H1 (cell line): ENCODE data around the gene LEFTY2. TPM values are rescaled to one million over a fixed set of nuclear protein-coding genes. Genes with fewer than 3 reads are reported as not detected.

Experiments
- CTCF ChIA-PET: fragments of 300-600 bp; sonication (Branson Sonifier 250); formaldehyde crosslinking; loops from one replicate; lab custom pipeline; 2021; ENCODE audit not compliant: partially characterized antibody; lab: Charles Lee
- POLR2A ChIA-PET: fragments of 300-600 bp; sonication (Branson Sonifier 250); formaldehyde crosslinking; loops from one replicate; lab custom pipeline; 2021; ENCODE audit warnings: inconsistent platforms; ENCODE audit not compliant: partially characterized antibody; lab: Charles Lee
- DNase-seq, 2 experiments: peaks; one replicate each; pipeline versions ENCODE4 v3.0.0 to v3.0.0-alpha.2; 2010 to 2022; ENCODE audit warnings: low spot score in 2 of 2, low read depth in 1 of 2, mixed read lengths in 1 of 2
- FAIRE-seq: peaks from 2 replicates; lab custom pipeline; 2011; peaks lifted over from hg19 to GRCh38; lab: Jason Lieb, UNC
- H2AFZ ChIP-seq: 2 replicates; pipeline ENCODE4 v1.8.1; 2012; ENCODE audit warnings: low read length, inconsistent platforms
- H2AK5ac ChIP-seq: 2 replicates; pipeline ENCODE4 v1.6.1; 2013; ENCODE audit warnings: low read depth, low read length
- H2BK120ac ChIP-seq: replicated peaks from 2 replicates; pipeline ENCODE3; 2013; ENCODE audit warnings: low read depth, low read length, inconsistent platforms
- H2BK12ac ChIP-seq: 2 replicates; pipeline ENCODE4 v1.6.1; 2013; ENCODE audit warnings: low read depth, low read length
- H2BK15ac ChIP-seq: 2 replicates; pipeline ENCODE4 v1.6.1; 2013; ENCODE audit warnings: low read length
- H2BK20ac ChIP-seq: 2 replicates; pipeline ENCODE4 v1.6.1; 2013; ENCODE audit warnings: low read length
- H2BK5ac ChIP-seq: 2 replicates; pipeline ENCODE4 v1.6.1; 2013; ENCODE audit warnings: low read depth, low read length
- H3K14ac ChIP-seq: 2 replicates; pipeline ENCODE4 v1.6.1; 2013; ENCODE audit warnings: inconsistent platforms; ENCODE audit not compliant: insufficient read length
- H3K18ac ChIP-seq: 2 replicates; pipeline ENCODE4 v1.6.1; 2013; ENCODE audit warnings: low read length; ENCODE audit errors: extremely low read depth
- H3K23ac ChIP-seq: 2 replicates; pipeline ENCODE4 v1.6.1; 2013; ENCODE audit warnings: inconsistent platforms; ENCODE audit not compliant: insufficient read length
- H3K23me2 ChIP-seq: 2 replicates; pipeline ENCODE4 v1.6.1; 2013; ENCODE audit warnings: low read depth, low read length
- H3K27ac ChIP-seq: 2 replicates; pipeline ENCODE4 v1.6.1; 2011; ENCODE audit warnings: low read depth, low read length, inconsistent platforms
- H3K27me3 ChIP-seq, 4 experiments: replicated peaks in 1 of 4; 1 replicate in 1 of 4; 2 replicates in 3 of 4; pipeline versions ENCODE4 v1.6.1 to v1.8.1; 2011 to 2013; ENCODE audit warnings: low read length in 3 of 4, mild to moderate bottlenecking in 3 of 4, inconsistent platforms in 2 of 4, mixed read lengths in 2 of 4, moderate library complexity in 1 of 4; ENCODE audit not compliant: control insufficient read depth in 3 of 4, insufficient read depth in 3 of 4; ENCODE audit errors: extremely low read depth in 1 of 4
- H3K36me3 ChIP-seq, 4 experiments: 2 replicates each; pipeline versions ENCODE4 v1.6.1 to v1.8.1; 2011 to 2013; ENCODE audit warnings: mild to moderate bottlenecking in 4 of 4, low read length in 3 of 4, moderate library complexity in 2 of 4, control low read depth in 1 of 4, inconsistent platforms in 1 of 4; ENCODE audit not compliant: insufficient read depth in 4 of 4, control insufficient read depth in 2 of 4
- H3K4ac ChIP-seq: replicated peaks from 2 replicates; pipeline ENCODE3; 2013; ENCODE audit warnings: low read length, low read depth, mixed read lengths, inconsistent platforms; ENCODE audit not compliant: insufficient read length
- H3K4me1 ChIP-seq, 4 experiments: replicated peaks in 1 of 4; 1 replicate in 1 of 4; 2 replicates in 3 of 4; pipeline versions ENCODE4 v1.6.1 to v1.8.1; 2011 to 2013; ENCODE audit warnings: low read length in 3 of 4, inconsistent platforms in 2 of 4, mixed read lengths in 1 of 4; ENCODE audit not compliant: insufficient read depth in 4 of 4, control insufficient read depth in 3 of 4
- H3K4me2 ChIP-seq, 2 experiments: 2 replicates each; pipeline versions ENCODE4 v1.6.1 to v1.8.1; 2011 to 2013; ENCODE audit warnings: low read depth in 2 of 2, low read length in 2 of 2, control low read depth in 1 of 2, inconsistent platforms in 1 of 2, mild to moderate bottlenecking in 1 of 2; ENCODE audit not compliant: insufficient read depth in 1 of 2
- H3K4me3 ChIP-seq, 4 experiments: fragments of 200-600, 300-600 bp in 1 of 4; sonication (generic), shearing (Covaris generic), sonication (Bioruptor Twin) in 1 of 4; 2 replicates each; pipeline versions ENCODE4 v1.5.1 to v1.8.1; 2011 to 2016; ENCODE audit warnings: low read length in 4 of 4, low read depth in 3 of 4, control low read depth in 2 of 4, inconsistent platforms in 2 of 4, mild to moderate bottlenecking in 2 of 4, mixed read lengths in 1 of 4, moderate library complexity in 1 of 4; ENCODE audit not compliant: insufficient read depth in 2 of 4; ENCODE audit errors: extremely low read depth in 1 of 4
- H3K56ac ChIP-seq: replicated peaks from 2 replicates; pipeline ENCODE3; 2013; ENCODE audit warnings: low read depth, mild to moderate bottlenecking, mixed read lengths, low read length, inconsistent platforms; ENCODE audit not compliant: insufficient read length
- H3K79me1 ChIP-seq: 2 replicates; pipeline ENCODE4 v1.6.1; 2013; ENCODE audit warnings: low read depth, low read length, control low read depth
- H3K79me2 ChIP-seq, 2 experiments: 2 replicates each; pipeline versions ENCODE4 v1.6.1 to v1.8.1; 2012 to 2013; ENCODE audit warnings: low read length in 2 of 2, mild to moderate bottlenecking in 2 of 2, inconsistent platforms in 1 of 2; ENCODE audit not compliant: insufficient read depth in 2 of 2, control insufficient read depth in 1 of 2
- H3K9ac ChIP-seq, 4 experiments: replicated peaks in 1 of 4; 1 replicate in 1 of 4; 2 replicates in 3 of 4; pipeline versions ENCODE4 v1.6.1 to v1.8.1; 2011 to 2013; ENCODE audit warnings: low read depth in 3 of 4, low read length in 3 of 4, control low read depth in 2 of 4, mild to moderate bottlenecking in 2 of 4, moderate library complexity in 2 of 4, inconsistent platforms in 1 of 4; ENCODE audit errors: extremely low read depth in 1 of 4
- H3K9me3 ChIP-seq, 2 experiments: 2 replicates each; pipeline versions ENCODE4 v1.6.1 to v1.8.1; 2012 to 2013; ENCODE audit warnings: mild to moderate bottlenecking in 2 of 2, moderate library complexity in 2 of 2, control low read depth in 1 of 2, inconsistent platforms in 1 of 2, low read depth in 1 of 2, low read length in 1 of 2, mixed read lengths in 1 of 2; ENCODE audit not compliant: insufficient read depth in 2 of 2
- H4K20me1 ChIP-seq, 2 experiments: replicated peaks in 1 of 2; 2 replicates each; pipeline versions ENCODE3 to v1.8.1; 2011 to 2013; ENCODE audit warnings: inconsistent platforms in 2 of 2, low read length in 2 of 2, mild to moderate bottlenecking in 1 of 2; ENCODE audit not compliant: insufficient read depth in 2 of 2, control insufficient read depth in 1 of 2
- H4K5ac ChIP-seq: 2 replicates; pipeline ENCODE4 v1.6.1; 2013; ENCODE audit warnings: low read length, low read depth, mixed read lengths, inconsistent platforms; ENCODE audit not compliant: insufficient read length
- H4K8ac ChIP-seq: 2 replicates; pipeline ENCODE4 v1.8.0; 2013; ENCODE audit warnings: mild to moderate bottlenecking, moderate library complexity, low read length, inconsistent platforms; ENCODE audit not compliant: insufficient read depth; ENCODE audit errors: extremely low read depth
- H4K91ac ChIP-seq: replicated peaks from 2 replicates; pipeline ENCODE3; 2013; ENCODE audit warnings: low read length, mixed read lengths, inconsistent platforms; ENCODE audit not compliant: insufficient read length
- ASH2L ChIP-seq: fragments of 200-600, 300-600 bp; sonication (generic); IDR thresholded peaks from one replicate; pipeline ENCODE4 v1.7.1; 2017; ENCODE audit warnings: low read length
- EP300 ChIP-seq, 2 experiments: IDR thresholded peaks; 1 replicate in 1 of 2; 2 replicates in 1 of 2; pipeline ENCODE4 v1.6.1; 2011 to 2012; ENCODE audit warnings: low read depth in 2 of 2, low read length in 2 of 2, mild to moderate bottlenecking in 2 of 2, borderline replicate concordance in 1 of 2, inconsistent platforms in 1 of 2, moderate library complexity in 1 of 2
- JUND ChIP-seq: IDR thresholded peaks from 2 replicates; pipeline ENCODE4 v1.6.1; 2011; ENCODE audit warnings: mild to moderate bottlenecking, improper control_type of control experiment, low read length
- NANOG ChIP-seq: IDR thresholded peaks from 2 replicates; pipeline ENCODE4 v1.6.1; 2011; ENCODE audit warnings: low read length, low read depth, mild to moderate bottlenecking, inconsistent platforms; ENCODE audit not compliant: insufficient read depth, poor library complexity, severe bottlenecking
- SAP30 ChIP-seq: fragments of 300-600 bp; sonication (generic); IDR thresholded peaks from 2 replicates; pipeline ENCODE4 v1.7.1; 2012; ENCODE audit warnings: low read length, moderate library complexity, mild to moderate bottlenecking, inconsistent platforms; ENCODE audit not compliant: insufficient read depth, insufficient replicate concordance
- TAF7 ChIP-seq: optimal IDR thresholded peaks from 2 replicates; pipeline ENCODE3; 2011; ENCODE audit warnings: low read depth, mild to moderate bottlenecking, inconsistent platforms, low read length, moderate library complexity, borderline replicate concordance
- WGBS, 2 experiments: shearing (Covaris generic) in 1 of 2; methylation state at CpG; one replicate each; pipeline versions ENCODE4 v1.1.6 to v1.1.7; 2013 to 2015; ENCODE audit warnings: low lambda C conversion rate in 2 of 2, mixed read lengths in 2 of 2, inconsistent platforms in 1 of 2, low coverage in 1 of 2, missing lambda C conversion rate in 1 of 2; ENCODE audit not compliant: insufficient replicate concordance in 2 of 2, insufficient coverage in 1 of 2, insufficient read length in 1 of 2; ENCODE audit errors: extremely low coverage in 1 of 2, missing lambda C conversion rate in 1 of 2; 5-methylcytosine and 5-hydroxymethylcytosine counted together
- polyA plus RNA-seq, 7 experiments: library from polyadenylated mRNA; depleted of rRNA in 3 of 7; stranded (reverse) in 5 of 7; unstranded in 2 of 7; fragments of >200 nt in 5 of 7; fragments of 200-250 nt in 2 of 7; gene quantifications; 1 replicate in 5 of 7; 2 replicates in 1 of 7; 4 replicates in 1 of 7; pipeline versions ENCODE4 v1.2.1 to v1.2.3, GENCODE V29; 2011 to 2013; ENCODE audit warnings: missing spikeins in 2 of 7, mixed read lengths in 2 of 7
- total RNA-seq: library from RNA; stranded (reverse); fragmentation: NEBNext Ultra II Directional; extraction: Animal tissue kit (Norgen Biotek cat#: 25700); gene quantifications from 2 replicates; pipeline ENCODE4 v1.2.1, GENCODE V29; 2021

Gene LEFTY2
- total and polyA plus RNA-seq, 2 of the 8 experiments (the other 6 are each of a cell fraction or from before 2014, with no cell fraction given), result 2.6 to 4.3 TPM

DNA sequence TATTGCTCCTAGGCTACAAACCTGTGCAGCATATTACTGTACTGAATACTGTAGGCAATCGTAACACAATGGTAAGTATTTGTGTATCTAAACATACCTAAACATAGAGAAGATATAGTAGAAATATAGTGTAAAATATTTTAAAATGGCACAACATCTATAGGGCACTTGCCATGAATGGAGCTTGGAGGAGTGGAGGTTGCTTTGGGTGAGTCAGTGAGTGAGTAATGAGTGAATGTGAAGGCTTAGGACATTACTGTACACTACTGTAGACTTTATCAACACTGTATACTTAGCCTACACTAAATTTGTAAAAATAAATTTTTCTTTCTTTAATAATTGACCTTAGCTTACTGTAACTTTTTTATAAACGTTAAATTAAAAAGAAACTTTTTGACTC, 7.9 kb downstream of the LEFTY2 start:
- H3K4me2 ChIP-seq, result no peak overlapping the region
- H4K8ac ChIP-seq, result no peak overlapping the region
- H2AFZ ChIP-seq, result no peak overlapping the region
- no peak overlapping the region for H3K14ac ChIP-seq
- H2BK15ac ChIP-seq, result no peak overlapping the region
- DNase-seq (no peak), FAIRE-seq (no peak)
- no peaks in the 10 kb centered on the region for H3K23me2 ChIP-seq
- H4K91ac ChIP-seq, result no peak overlapping the region
- no peak for TF ChIP-seq JUND
- TF ChIP-seq NANOG, result no peak
- no peak for TF ChIP-seq ASH2L
- no peak for TF ChIP-seq EP300 (IDR thresholded peaks at IDR 0.05; ENCODE audit: borderline replicate concordance in 1 of 2, low read depth in 2 of 2, low read length in 2 of 2)
- no peak for TF ChIP-seq SAP30
- TF ChIP-seq TAF7, result no peak
- H3K4me1 ChIP-seq, result no peaks in the 10 kb centered on the region
- no peak overlapping the region for H3K56ac ChIP-seq
- no peaks in the 10 kb centered on the region for H3K9me3 ChIP-seq
- no peaks in the 10 kb centered on the region for H3K79me2 ChIP-seq
- WGBS, 2 experiments, result 88% methylated on average over 2 of the region's 2 CpGs; no CpG with 5 or more reads in 1 of the 2 experiments
- no peak overlapping the region for H2AK5ac ChIP-seq
- no peaks in the 10 kb centered on the region for H4K20me1 ChIP-seq
- H2BK20ac ChIP-seq, result no peak overlapping the region
- no peaks in the 10 kb centered on the region for H3K36me3 ChIP-seq
- H3K9ac ChIP-seq, result no peak overlapping the region
- H2BK5ac ChIP-seq, result no peak overlapping the region
- ChIA-PET CTCF (interaction anchor here (0.6 to 2.7 kb wide), 4 partner anchors 13 to 30 kb away, joined by 3 to 14 read pairs (median 5); no protein-coding TSS in a partner anchor), POLR2A (interaction anchor here (0.9 to 1.2 kb wide), 2 partner anchors 50 to 66 kb away, joined by 4 read pairs; partner anchors contain the start of genes SDE2 and TMEM63A)
- no peak overlapping the region for H3K18ac ChIP-seq
- H4K5ac ChIP-seq, result no peak overlapping the region
- no peak overlapping the region for H3K23ac ChIP-seq
- H3K79me1 ChIP-seq, result no peaks in the 10 kb centered on the region
- H2BK120ac ChIP-seq, result no peak overlapping the region
- no peak overlapping the region for H3K4ac ChIP-seq
- H3K27me3 ChIP-seq, result no peaks in the 10 kb centered on the region
- no peak overlapping the region for H3K4me3 ChIP-seq
- H2BK12ac ChIP-seq, result no peak overlapping the region
- no peak overlapping the region for H3K27ac ChIP-seq
